ENCODE results near the gene NDUFAF7. TPM values are rescaled to one million over a fixed set of nuclear protein-coding genes. Genes with fewer than 3 reads are reported as not detected.
"Not testable (repeated sequence)": the region's sequence is repeated elsewhere in the genome, so short reads cannot be mapped to it uniquely, and the experiment has no call there.

NDUFAF7 gene
- total and polyA plus RNA-seq, 12 donors = 13.1 to 30.5 (median 26.0) TPM

DNA sequence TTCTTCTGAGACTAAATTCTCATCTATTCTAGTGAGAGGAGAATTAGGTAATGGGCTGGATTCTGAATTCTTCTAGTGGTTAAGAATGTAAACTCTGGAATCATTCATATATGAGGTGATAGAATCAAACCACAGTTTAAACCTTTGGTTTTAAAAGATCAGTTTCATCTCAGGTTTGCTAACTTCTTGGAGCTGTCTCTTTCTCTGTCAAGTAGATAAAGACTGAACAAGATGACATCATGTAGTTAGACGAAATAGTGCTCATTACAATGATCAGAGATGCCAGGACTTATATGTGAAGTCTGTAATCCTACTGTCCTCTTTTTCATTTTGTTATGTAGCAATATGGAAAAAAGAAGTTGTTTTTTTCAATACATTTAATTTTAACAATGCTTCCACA lies 30.2 kb upstream of the NDUFAF7 start:
- WGBS, 2 donors = 63 to 71% methylated on average over 1 of the region's 1 CpG
- intact Hi-C loops (cut with DNase I) = no loop called here
- Histone ChIP-seq H3K27ac (no peak overlapping the region), H3K27me3 (no peaks in the 10 kb centered on the region), H3K9me3 (peaks cover 0 to 21% (median 3%) of the 10 kb centered on the region in 11 donors), H3K36me3 (peaks cover 0 to 67% (median 47%) of the 10 kb centered on the region in 9 donors), H3K4me1 (peaks cover 2 to 22% (median 16%) of the 10 kb centered on the region in 9 donors), H3K4me3 (no peak overlapping the region)
- TF ChIP-seq, protein P1, sequence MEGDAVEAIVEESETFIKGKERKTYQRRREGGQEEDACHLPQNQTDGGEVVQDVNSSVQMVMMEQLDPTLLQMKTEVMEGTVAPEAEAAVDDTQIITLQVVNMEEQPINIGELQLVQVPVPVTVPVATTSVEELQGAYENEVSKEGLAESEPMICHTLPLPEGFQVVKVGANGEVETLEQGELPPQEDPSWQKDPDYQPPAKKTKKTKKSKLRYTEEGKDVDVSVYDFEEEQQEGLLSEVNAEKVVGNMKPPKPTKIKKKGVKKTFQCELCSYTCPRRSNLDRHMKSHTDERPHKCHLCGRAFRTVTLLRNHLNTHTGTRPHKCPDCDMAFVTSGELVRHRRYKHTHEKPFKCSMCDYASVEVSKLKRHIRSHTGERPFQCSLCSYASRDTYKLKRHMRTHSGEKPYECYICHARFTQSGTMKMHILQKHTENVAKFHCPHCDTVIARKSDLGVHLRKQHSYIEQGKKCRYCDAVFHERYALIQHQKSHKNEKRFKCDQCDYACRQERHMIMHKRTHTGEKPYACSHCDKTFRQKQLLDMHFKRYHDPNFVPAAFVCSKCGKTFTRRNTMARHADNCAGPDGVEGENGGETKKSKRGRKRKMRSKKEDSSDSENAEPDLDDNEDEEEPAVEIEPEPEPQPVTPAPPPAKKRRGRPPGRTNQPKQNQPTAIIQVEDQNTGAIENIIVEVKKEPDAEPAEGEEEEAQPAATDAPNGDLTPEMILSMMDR (IDR thresholded peaks at IDR 0.05) = no peak
- DNase-seq = no peak
- ATAC-seq = no peak

DNA sequence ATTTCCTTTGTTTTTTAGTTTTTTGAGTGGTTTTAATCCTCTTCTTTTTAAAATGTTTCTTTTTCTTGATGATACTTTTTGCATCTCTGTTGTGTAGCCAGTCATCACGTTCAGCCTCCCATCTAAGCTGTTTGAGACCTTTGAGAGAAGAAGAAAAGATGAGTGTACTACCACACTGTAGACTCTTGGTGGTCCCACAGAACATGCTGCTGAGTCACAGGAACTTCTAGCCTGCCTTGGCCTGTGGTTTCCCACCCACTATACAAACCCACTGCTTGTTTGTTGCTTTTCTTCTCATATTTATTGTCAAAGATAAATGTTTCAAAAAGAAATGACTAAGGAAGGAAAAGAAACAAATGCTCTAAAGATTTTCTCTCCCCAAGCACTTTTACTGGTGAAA lies 29.7 kb upstream of the NDUFAF7 start:
- H3K9me3 ChIP-seq = peaks cover 0 to 27% (median 3%) of the 10 kb centered on the region in 11 donors
- intact Hi-C loops (cut with DNase I) = no loop called here
- H3K27me3 ChIP-seq = no peaks in the 10 kb centered on the region
- WGBS, 2 donors = 81 to 90% methylated on average over 1 of the region's 1 CpG
- H3K27ac ChIP-seq = no peak overlapping the region
- TF ChIP-seq, protein P1 (IDR thresholded peaks at IDR 0.05) = no peak
- no peak overlapping the region for H3K4me3 ChIP-seq
- ATAC-seq (no peak), DNase-seq (no peak)
- peaks cover 0 to 72% (median 53%) of the 10 kb centered on the region in 9 donors for H3K36me3 ChIP-seq
- peaks cover 2 to 21% (median 16%) of the 10 kb centered on the region in 9 donors for H3K4me1 ChIP-seq

DNA sequence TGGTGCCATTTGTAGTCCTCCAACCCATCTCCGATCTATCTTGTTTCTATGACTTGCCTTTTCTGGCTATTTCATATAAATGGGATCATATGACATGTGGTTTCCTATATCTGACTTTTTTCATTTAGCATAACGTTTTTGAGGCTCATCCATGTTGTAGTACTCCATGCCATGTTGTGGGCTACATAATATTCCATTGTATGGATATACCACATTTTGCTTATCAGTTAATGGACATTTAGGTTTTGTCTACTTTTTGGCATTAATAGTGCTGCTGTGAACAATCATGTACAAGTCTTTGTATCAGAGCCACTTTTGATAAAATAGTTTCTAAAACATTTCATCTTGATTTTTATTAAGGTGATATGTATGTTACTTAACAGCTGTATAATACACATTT lies 27.8 kb upstream of the NDUFAF7 start:
- Histone ChIP-seq H3K27ac (no peak overlapping the region), H3K27me3 (no peaks in the 10 kb centered on the region), H3K9me3 (peaks cover 0 to 46% (median 10%) of the 10 kb centered on the region in 11 donors), H3K4me1 (peaks cover 0 to 4% (median 0%) of the 10 kb centered on the region in 9 donors), H3K4me3 (no peak overlapping the region), H3K36me3 (peaks cover 0 to 92% (median 71%) of the 10 kb centered on the region in 9 donors)
- WGBS, 2 donors = 91 to 94% methylated on average over 2 of the region's 2 CpGs
- intact Hi-C loops (cut with DNase I) = no loop called here
- DNase-seq (no peak), ATAC-seq (no peak)
- TF ChIP-seq, protein P1 (IDR thresholded peaks at IDR 0.05) = no peak

DNA sequence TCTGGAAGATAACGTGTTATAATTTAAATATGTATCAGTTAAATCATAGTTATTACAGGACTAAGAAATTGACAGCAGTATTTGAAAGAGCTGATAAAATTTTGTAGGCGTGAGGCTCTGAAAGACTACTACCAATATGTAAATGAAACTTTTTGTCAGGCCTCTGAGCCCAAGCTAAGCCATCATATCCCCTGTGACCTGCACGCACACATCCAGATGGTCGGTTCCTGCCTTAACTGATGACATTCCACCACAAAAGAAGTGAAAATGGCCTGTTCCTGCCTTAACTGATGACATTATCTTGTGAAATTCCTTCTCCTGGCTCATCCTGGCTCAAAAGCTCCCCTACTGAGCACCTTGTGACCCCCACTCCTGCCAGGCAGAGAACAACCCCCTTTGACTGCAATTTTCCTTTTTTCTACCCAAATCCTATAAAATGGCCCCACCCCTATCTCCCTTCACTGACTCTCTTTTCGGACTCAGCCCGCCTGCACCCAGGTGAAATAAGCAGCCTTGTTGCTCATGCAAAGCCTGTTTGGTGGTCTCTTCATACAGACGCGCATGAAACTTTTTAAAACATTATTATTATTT lies 26.3 kb upstream of the NDUFAF7 start:
- 79 to 89% methylated on average over 8 of the region's 8 CpGs for WGBS, 2 donors
- DNase-seq; H3K27ac ChIP-seq; intact Hi-C loops (cut with DNase I); H3K4me1 ChIP-seq; H3K27me3 ChIP-seq; ATAC-seq; H3K4me3 ChIP-seq: not testable (repeated sequence)
- Histone ChIP-seq H3K9me3 (peaks cover 0 to 56% (median 17%) of the 10 kb centered on the region in 11 donors), H3K36me3 (peaks cover 0 to 100% (median 85%) of the 10 kb centered on the region in 9 donors)

DNA sequence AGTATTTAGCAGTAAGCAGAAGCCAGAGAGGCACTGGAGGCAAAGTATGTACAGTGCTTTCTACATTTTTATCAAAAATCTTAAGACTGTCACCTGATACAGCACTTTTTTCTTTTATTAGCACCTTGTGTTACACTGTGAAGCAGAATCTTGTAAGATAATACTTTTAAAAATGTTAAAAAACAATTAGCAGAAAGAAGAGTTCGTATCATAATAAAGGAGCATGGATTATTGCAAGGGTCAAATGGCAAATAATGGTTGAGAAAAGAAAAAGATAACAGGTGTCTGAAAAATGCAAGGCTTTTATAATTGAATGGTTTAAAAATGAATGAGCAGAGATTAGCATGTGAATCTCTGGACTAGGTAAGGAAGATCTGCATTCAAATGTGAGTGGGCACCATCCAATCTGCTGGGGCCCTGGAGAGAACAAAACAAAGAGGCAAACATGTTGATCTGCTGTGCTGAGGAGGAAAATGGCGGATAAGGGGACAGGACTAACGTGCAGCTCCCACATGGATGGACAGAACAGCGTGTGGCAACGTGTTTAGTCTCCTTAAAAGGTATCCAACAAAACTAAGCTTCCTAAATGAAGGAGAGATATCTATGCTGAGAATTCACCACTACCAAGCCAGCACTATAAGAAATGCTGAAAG lies 25.6 kb upstream of the NDUFAF7 start:
- ATAC-seq (no peak), DNase-seq (no peak)
- Histone ChIP-seq H3K27me3 (no peaks in the 10 kb centered on the region), H3K36me3 (peaks cover 0 to 100% (median 86%) of the 10 kb centered on the region in 9 donors), H3K4me1 (no peaks in the 10 kb centered on the region), H3K9me3 (peaks cover 0 to 56% (median 17%) of the 10 kb centered on the region in 11 donors), H3K27ac (no peak overlapping the region), H3K4me3 (no peak overlapping the region)
- intact Hi-C loops (cut with DNase I) = no loop called here
- TF ChIP-seq, protein P1 (IDR thresholded peaks at IDR 0.05) = no peak
- 90 to 91% methylated on average over 5 of the region's 5 CpGs for WGBS, 2 donors

DNA sequence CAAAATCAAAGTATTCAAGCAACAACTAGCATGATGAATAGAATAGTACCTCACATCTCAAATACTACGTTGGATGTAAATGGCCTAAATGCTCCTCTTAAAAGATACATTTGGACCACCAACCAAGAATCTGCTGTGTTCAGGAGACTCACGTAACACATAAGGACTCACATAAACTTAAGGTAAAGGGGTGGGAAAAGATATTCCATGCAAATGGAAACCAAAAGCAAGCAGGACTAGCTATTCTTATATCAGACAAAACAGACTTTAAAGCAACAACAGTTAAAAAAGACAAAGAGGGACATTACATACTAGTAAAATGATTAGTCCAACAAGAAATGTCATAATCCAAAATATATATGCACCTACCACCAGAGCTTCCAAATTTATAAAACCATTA lies 24.7 kb upstream of the NDUFAF7 start:
- H3K27ac ChIP-seq; H3K4me1 ChIP-seq; DNase-seq; intact Hi-C loops (cut with DNase I); ATAC-seq; H3K27me3 ChIP-seq; H3K4me3 ChIP-seq: not testable (repeated sequence)
- Histone ChIP-seq H3K36me3 (peaks cover 0 to 100% (median 82%) of the 10 kb centered on the region in 9 donors), H3K9me3 (peaks cover 0 to 56% (median 17%) of the 10 kb centered on the region in 11 donors)
- WGBS, 2 donors = 96 to 97% methylated on average over 2 of the region's 2 CpGs
